Measurements from ENCODE around the gene PLCD4. TPM values are rescaled to one million over a fixed set of nuclear protein-coding genes. Genes with fewer than 3 reads are reported as not detected.
A peak's percentile ranks its signal among the peaks of the same experiment; 100 is the strongest.

PLCD4 gene
- total and polyA plus RNA-seq, 11 donors: 0.11 to 1.9 (median 0.34) TPM

- H3K4me3 ChIP-seq: no peak overlapping the region
- DNase-seq (no peak), ATAC-seq (no peak)
- 87 to 97% (median 95%) methylated on average over 7 of the region's 7 CpGs for WGBS, 4 donors
- intact Hi-C loops (cut with DNase I): no loop called here
- peaks cover 0 to 79% (median 68%) of the 10 kb centered on the region in 9 donors for H3K36me3 ChIP-seq
- TF ChIP-seq POLR2A (IDR thresholded peaks at IDR 0.05): no peak
- TF ChIP-seq, protein P1, sequence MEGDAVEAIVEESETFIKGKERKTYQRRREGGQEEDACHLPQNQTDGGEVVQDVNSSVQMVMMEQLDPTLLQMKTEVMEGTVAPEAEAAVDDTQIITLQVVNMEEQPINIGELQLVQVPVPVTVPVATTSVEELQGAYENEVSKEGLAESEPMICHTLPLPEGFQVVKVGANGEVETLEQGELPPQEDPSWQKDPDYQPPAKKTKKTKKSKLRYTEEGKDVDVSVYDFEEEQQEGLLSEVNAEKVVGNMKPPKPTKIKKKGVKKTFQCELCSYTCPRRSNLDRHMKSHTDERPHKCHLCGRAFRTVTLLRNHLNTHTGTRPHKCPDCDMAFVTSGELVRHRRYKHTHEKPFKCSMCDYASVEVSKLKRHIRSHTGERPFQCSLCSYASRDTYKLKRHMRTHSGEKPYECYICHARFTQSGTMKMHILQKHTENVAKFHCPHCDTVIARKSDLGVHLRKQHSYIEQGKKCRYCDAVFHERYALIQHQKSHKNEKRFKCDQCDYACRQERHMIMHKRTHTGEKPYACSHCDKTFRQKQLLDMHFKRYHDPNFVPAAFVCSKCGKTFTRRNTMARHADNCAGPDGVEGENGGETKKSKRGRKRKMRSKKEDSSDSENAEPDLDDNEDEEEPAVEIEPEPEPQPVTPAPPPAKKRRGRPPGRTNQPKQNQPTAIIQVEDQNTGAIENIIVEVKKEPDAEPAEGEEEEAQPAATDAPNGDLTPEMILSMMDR (IDR thresholded peaks at IDR 0.05): no peak
- H3K27me3 ChIP-seq: no peaks in the 10 kb centered on the region
- H3K4me1 ChIP-seq: peaks cover 0 to 22% (median 7%) of the 10 kb centered on the region in 12 donors
- H3K9me3 ChIP-seq: no peaks in the 10 kb centered on the region
- H3K27ac ChIP-seq: no peak overlapping the region
These were observed 25.6 kb upstream of the PLCD4 start for GRCh38 chr2:218582076-218582475.

GRCh38 chr2:218583983-218584850, 23.5 kb upstream of the PLCD4 start:
- H3K9me3 ChIP-seq: no peaks in the 10 kb centered on the region
- H3K27me3 ChIP-seq: no peaks in the 10 kb centered on the region
- ATAC-seq: no peak
- no peak overlapping the region for H3K4me3 ChIP-seq
- peaks cover 0 to 95% (median 88%) of the 10 kb centered on the region in 9 donors for H3K36me3 ChIP-seq
- intact Hi-C loops (cut with DNase I): no loop called here
- no peak for TF ChIP-seq POLR2A (IDR thresholded peaks at IDR 0.05)
- TF ChIP-seq, protein P1 (IDR thresholded peaks at IDR 0.05): peak in 2 of 12 donors; percentile 6 to 8
- no peak for DNase-seq
- H3K27ac ChIP-seq: no peak overlapping the region
- 95 to 96% (median 96%) methylated on average over 6 of the region's 6 CpGs for WGBS, 4 donors
- peaks cover 0 to under 1% (median 0%) of the 10 kb centered on the region in 12 donors for H3K4me1 ChIP-seq

DNA sequence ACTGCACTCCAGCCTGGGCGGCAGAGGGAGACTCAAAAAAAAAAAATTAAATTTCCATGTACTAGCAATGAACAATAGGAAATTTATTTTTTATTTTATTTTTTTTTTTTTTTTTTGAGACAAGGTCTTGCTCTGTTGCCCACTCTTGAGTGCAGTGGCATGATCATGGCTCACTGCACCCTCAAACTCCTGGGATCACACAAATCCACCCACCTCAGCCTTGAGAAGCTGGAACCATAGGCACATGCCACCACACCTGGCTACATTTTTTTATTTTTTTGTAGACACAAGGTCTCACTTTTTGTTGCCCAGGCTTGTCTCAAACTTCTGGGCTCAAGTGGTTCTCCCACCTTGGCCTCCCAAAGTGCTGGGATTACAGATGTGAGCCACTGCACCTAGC, 22.2 kb upstream of the PLCD4 start:
- DNase-seq (no peak), ATAC-seq (no peak)
- Histone ChIP-seq H3K4me1 (no peaks in the 10 kb centered on the region), H3K4me3 (no peak overlapping the region), H3K27me3 (no peaks in the 10 kb centered on the region), H3K36me3 (peaks cover 0 to 100% (median 96%) of the 10 kb centered on the region in 9 donors), H3K27ac (no peak overlapping the region), H3K9me3 (no peaks in the 10 kb centered on the region)
- WGBS, 4 donors: 91 to 97% (median 96%) methylated on average over 1 of the region's 1 CpG
- no peak for TF ChIP-seq POLR2A (IDR thresholded peaks at IDR 0.05)
- TF ChIP-seq, protein P1 (IDR thresholded peaks at IDR 0.05): no peak
- intact Hi-C loops (cut with DNase I): no loop called here

- H3K27ac ChIP-seq: peak overlapping the region in 1 of 12 donors; percentile 33
- DNase-seq: peak in 2 of 5 donors; percentile 25 to 27
- intact Hi-C loops (cut with DNase I): no loop called here
- no peak for TF ChIP-seq POLR2A (IDR thresholded peaks at IDR 0.05)
- TF ChIP-seq, protein P1 (IDR thresholded peaks at IDR 0.05): no peak
- H3K4me3 ChIP-seq: no peak overlapping the region
- H3K36me3 ChIP-seq: no peaks in the 10 kb centered on the region
- H3K9me3 ChIP-seq: no peaks in the 10 kb centered on the region
- ATAC-seq: peak in 3 of 4 donors; percentile 49 to 68 (median 63)
- peaks cover 0 to 21% (median 4%) of the 10 kb centered on the region in 12 donors for H3K4me1 ChIP-seq
- no peaks in the 10 kb centered on the region for H3K27me3 ChIP-seq
- 73 to 79% (median 76%) methylated on average over 2 of the region's 2 CpGs for WGBS, 4 donors
These were observed 2.3 kb upstream of the PLCD4 start for GRCh38 chr2:218605432-218605831.
